Esophagus squamous epithelium (tissue), 5 donors: ENCODE data around the gene NRG3. TPM values are rescaled to one million over a fixed set of nuclear protein-coding genes. Genes with fewer than 3 reads are reported as not detected.

Experiments used
- DNase-seq: peaks from one replicate; lab custom pipeline; 2025; lab: John Stamatoyannopoulos, UW
- H3K27ac ChIP-seq, 4 donors: fragments of 200-600 bp; sonication (generic); one replicate each; pipeline ENCODE4 v1.5.1; 2016 to 2019; ENCODE audit warnings: mild to moderate bottlenecking in 1 of 4
- H3K27me3 ChIP-seq, 4 donors: fragments of 200-600 bp; sonication (generic); 1 replicate in 3 of 4; 2 replicates in 1 of 4; pipeline versions ENCODE4 v1.5.1 to v1.6.0; 2017 to 2021; ENCODE audit warnings: antibody characterized with exemption in 1 of 4
- H3K36me3 ChIP-seq, 3 donors: fragments of 200-600 bp; sonication (generic); one replicate each; pipeline ENCODE4 v1.5.1; 2016 to 2019
- H3K4me1 ChIP-seq, 3 donors: fragments of 200-600 bp; sonication (generic); one replicate each; pipeline ENCODE4 v1.5.1; 2017 to 2019
- H3K4me3 ChIP-seq, 4 donors: fragments of 200-600 bp; sonication (generic); 1 replicate in 3 of 4; 2 replicates in 1 of 4; pipeline ENCODE4 v1.5.1; 2016 to 2019; ENCODE audit warnings: mild to moderate bottlenecking in 2 of 4, moderate library complexity in 1 of 4
- H3K9me3 ChIP-seq, 3 donors: fragments of 200-600 bp; sonication (generic); one replicate each; pipeline ENCODE4 v1.5.1; 2016 to 2019
- CTCF ChIP-seq, 6 experiments: fragments of 450-650 bp in 4 of 6; fragments of 200-600 bp in 2 of 6; sonication (generic) in 2 of 6; IDR thresholded peaks; one replicate each; pipeline ENCODE4 v1.5.1; 2016 to 2019; ENCODE audit warnings: antibody characterized with exemption in 6 of 6, mild to moderate bottlenecking in 4 of 6, moderate library complexity in 4 of 6
- POLR2A ChIP-seq, 4 donors: fragments of 450-650 bp; IDR thresholded peaks; one replicate each; pipeline ENCODE4 v1.6.1; 2017; ENCODE audit warnings: antibody characterized with exemption in 4 of 4, mild to moderate bottlenecking in 4 of 4, moderate library complexity in 3 of 4
- WGBS, 2 donors: methylation state at CpG; one replicate each; pipeline ENCODE4 v1.1.5; 2018; 5-methylcytosine and 5-hydroxymethylcytosine counted together
- intact Hi-C: fragments of 100-400 bp; cut with DNase I; formaldehyde crosslinking; loops from one replicate; pipeline ENCODE4 v1.15.0; 2022
- total RNA-seq, 4 donors: library from RNA; depleted of rRNA; stranded (reverse); fragments of >200 nt; gene quantifications; one replicate each; pipeline ENCODE4 v1.1.0, GENCODE V29; 2016
- donor health status: DM: yes; HTN: yes; CAD: no.

Gene NRG3
- total RNA-seq, 4 donors from 2014 or later, result 0.19 TPM; not detected in 3

GRCh38 chr10:81873231-81873931 is 1.6 kb upstream of the NRG3 start:
- Histone ChIP-seq H3K9me3 (no peaks in the 10 kb centered on the region), H3K27ac (no peak overlapping the region), H3K36me3 (no peaks in the 10 kb centered on the region), H3K4me3 (no peak overlapping the region), H3K4me1 (peaks cover 0 to 27% (median 7%) of the 10 kb centered on the region in 3 donors), H3K27me3 (peaks cover 8 to 100% (median 17%) of the 10 kb centered on the region in 4 donors)
- intact Hi-C loops, result no loop called here
- no peak for TF ChIP-seq CTCF (IDR thresholded peaks at IDR 0.05)
- no peak for TF ChIP-seq POLR2A (IDR thresholded peaks at IDR 0.05)
- DNase-seq, result no peak
- 18 to 25% methylated on average over 12 of the region's 12 CpGs for WGBS, 2 donors

DNA sequence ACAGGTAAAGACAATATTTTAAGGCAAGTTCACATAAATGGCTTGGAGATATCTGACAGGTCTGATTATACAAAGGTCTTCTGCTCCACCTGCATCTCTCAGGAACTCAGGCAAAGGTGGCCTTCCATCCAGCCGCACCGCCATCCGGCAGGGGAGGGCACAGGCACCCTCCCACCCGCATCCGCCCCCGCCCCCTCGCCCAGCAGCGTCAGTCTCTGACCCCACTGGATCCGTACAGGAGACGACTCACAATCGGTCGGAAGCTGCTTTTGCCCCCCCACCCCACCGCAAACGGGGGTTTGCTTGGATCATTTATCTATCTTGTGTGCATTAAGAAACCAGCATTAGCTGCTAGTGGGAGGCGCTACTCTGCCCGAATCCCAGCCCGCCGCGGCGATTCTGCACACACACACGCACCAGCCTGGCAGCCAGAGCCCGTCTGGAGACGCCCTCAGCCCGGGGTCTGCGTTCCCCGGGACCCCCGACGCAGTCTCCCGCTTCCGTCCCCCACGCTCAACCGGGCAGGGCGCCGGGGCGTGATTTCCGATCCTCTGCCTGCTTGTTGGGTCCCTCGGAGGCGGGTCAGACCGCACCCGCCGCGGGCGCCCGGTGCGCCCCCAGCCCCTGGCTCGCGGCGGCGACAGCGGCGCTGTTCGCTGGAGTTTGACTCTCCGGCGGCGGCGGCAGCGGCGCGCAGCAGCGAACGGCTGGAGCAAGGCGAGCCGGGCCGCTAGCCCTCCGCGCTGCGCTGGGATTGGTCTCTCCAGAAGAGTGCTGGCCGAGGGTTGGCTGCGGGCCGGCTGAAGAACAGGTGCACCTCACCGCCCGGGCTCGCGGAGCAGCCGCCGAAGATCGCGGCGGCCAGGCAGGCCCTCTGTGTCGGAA is 820 bp upstream of the NRG3 start:
- H3K27me3 ChIP-seq, result peaks cover 8 to 100% (median 17%) of the 10 kb centered on the region in 4 donors
- TF ChIP-seq POLR2A (IDR thresholded peaks at IDR 0.05), result no peak
- TF ChIP-seq CTCF (IDR thresholded peaks at IDR 0.05), result no peak
- no peaks in the 10 kb centered on the region for H3K36me3 ChIP-seq
- peak overlapping the region in 3 of 4 donors; percentile 21 to 59 (median 41) for H3K4me3 ChIP-seq
- DNase-seq, result no peak
- no peak overlapping the region for H3K27ac ChIP-seq
- 0 to 2% methylated on average over 2 to 8 of the region's 80 CpGs for WGBS, 2 donors
- no peaks in the 10 kb centered on the region for H3K9me3 ChIP-seq
- H3K4me1 ChIP-seq, result peaks cover 0 to 27% (median 7%) of the 10 kb centered on the region in 3 donors
- intact Hi-C loops, result no loop called here

DNA sequence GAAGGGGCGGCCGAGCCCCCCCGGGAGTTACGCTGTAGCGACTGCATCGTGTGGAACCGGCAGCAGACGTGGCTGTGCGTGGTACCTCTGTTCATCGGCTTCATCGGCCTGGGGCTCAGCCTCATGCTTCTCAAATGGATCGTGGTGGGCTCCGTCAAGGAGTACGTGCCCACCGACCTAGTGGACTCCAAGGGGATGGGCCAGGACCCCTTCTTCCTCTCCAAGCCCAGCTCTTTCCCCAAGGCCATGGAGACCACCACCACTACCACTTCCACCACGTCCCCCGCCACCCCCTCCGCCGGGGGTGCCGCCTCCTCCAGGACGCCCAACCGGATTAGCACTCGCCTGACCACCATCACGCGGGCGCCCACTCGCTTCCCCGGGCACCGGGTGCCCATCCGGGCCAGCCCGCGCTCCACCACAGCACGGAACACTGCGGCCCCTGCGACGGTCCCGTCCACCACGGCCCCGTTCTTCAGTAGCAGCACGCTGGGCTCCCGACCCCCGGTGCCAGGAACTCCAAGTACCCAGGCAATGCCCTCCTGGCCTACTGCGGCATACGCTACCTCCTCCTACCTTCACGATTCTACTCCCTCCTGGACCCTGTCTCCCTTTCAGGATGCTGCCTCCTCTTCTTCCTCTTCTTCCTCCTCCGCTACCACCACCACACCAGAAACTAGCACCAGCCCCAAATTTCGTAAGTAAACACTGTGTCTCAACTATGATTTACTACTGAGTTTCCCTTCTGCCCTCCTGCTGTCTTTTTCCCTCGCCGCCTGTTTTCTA is 666 bp downstream of the NRG3 start:
- TF ChIP-seq CTCF (IDR thresholded peaks at IDR 0.05), result no peak
- TF ChIP-seq POLR2A (IDR thresholded peaks at IDR 0.05), result no peak
- Histone ChIP-seq H3K36me3 (no peaks in the 10 kb centered on the region), H3K27me3 (peaks cover 8 to 97% (median 17%) of the 10 kb centered on the region in 4 donors), H3K9me3 (no peaks in the 10 kb centered on the region), H3K27ac (no peak overlapping the region), H3K4me1 (peaks cover 0 to 27% (median 7%) of the 10 kb centered on the region in 3 donors), H3K4me3 (peak overlapping the region in 3 of 4 donors; percentile 13 to 59 (median 41))
- intact Hi-C loops, result no loop called here
- DNase-seq, result no peak
- 9 to 13% methylated on average over 13 to 17 of the region's 49 CpGs for WGBS, 2 donors

- H3K27ac ChIP-seq, result no peak overlapping the region
- H3K4me1 ChIP-seq, result peaks cover 0 to 27% (median 7%) of the 10 kb centered on the region in 3 donors
- TF ChIP-seq POLR2A (IDR thresholded peaks at IDR 0.05) (no peak), CTCF (IDR thresholded peaks at IDR 0.05) (no peak)
- H3K36me3 ChIP-seq, result no peaks in the 10 kb centered on the region
- peak overlapping the region in 2 of 4 donors; percentile 41 to 59 for H3K4me3 ChIP-seq
- intact Hi-C loops, result no loop called here
- H3K9me3 ChIP-seq, result no peaks in the 10 kb centered on the region
- WGBS, 2 donors, result 13 to 14% methylated on average over 18 to 19 of the region's 25 CpGs
- DNase-seq, result no peak
- H3K27me3 ChIP-seq, result peaks cover 8 to 89% (median 17%) of the 10 kb centered on the region in 4 donors
Observed at GRCh38 chr10:81876253-81877077, 1.5 kb downstream of the NRG3 start.
